ENCODE data around the gene ATP8B4.

Gene ATP8B4

DNA sequence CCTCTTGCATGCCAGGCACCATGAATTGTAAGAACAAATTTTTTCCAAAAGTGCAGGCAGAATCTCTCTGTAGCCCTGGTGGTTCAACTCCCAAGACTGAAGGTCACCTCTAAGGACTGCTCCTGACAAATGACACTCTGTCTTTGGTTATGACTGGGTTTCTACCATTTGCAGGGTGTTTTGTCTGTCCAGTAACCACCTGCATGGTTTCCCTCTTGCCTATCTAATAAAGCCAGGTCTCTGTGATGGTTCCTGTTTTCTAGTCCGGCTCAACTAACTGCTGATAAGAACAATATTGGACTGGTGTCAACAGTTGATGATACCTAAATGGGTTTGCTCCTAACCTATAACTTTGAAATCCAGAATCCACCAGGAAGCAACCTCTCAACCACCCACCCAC, 43.7 kb downstream of the ATP8B4 start:
- no peak overlapping the region for H3K4me3 ChIP-seq (ENCODE audit: low read length, poor library complexity, severe bottlenecking)
- no peaks in the 10 kb centered on the region for H3K36me3 ChIP-seq (ENCODE audit: insufficient read depth, low read length)
- no peak overlapping the region for H3K4me2 ChIP-seq (ENCODE audit: low read depth, low read length, poor library complexity, severe bottlenecking)
- H3K79me2 ChIP-seq (ENCODE audit: insufficient read depth, low read length): no peaks in the 10 kb centered on the region
- H3K9ac ChIP-seq (ENCODE audit: low read depth, low read length, poor library complexity, severe bottlenecking): no peak overlapping the region
- no peaks in the 10 kb centered on the region for H3K9me2 ChIP-seq (replicated peaks; ENCODE audit: low read depth, low read length)
- H3K9me3 ChIP-seq (ENCODE audit: insufficient read depth, low read depth, low read length): no peaks in the 10 kb centered on the region
- no peaks in the 10 kb centered on the region for H3K27me3 ChIP-seq (ENCODE audit: insufficient read depth, low read length, poor library complexity, severe bottlenecking)
- H2AFZ ChIP-seq (ENCODE audit: low read length): no peak overlapping the region
- H4K20me1 ChIP-seq (ENCODE audit: insufficient read depth, low read length, poor library complexity, severe bottlenecking): no peaks in the 10 kb centered on the region
- no peaks in the 10 kb centered on the region for H3K4me1 ChIP-seq (ENCODE audit: insufficient read depth, low read length, poor library complexity, severe bottlenecking)
- H3F3A ChIP-seq (ENCODE audit: low read depth): no peaks in the 10 kb centered on the region
- TF ChIP-seq, protein P1, sequence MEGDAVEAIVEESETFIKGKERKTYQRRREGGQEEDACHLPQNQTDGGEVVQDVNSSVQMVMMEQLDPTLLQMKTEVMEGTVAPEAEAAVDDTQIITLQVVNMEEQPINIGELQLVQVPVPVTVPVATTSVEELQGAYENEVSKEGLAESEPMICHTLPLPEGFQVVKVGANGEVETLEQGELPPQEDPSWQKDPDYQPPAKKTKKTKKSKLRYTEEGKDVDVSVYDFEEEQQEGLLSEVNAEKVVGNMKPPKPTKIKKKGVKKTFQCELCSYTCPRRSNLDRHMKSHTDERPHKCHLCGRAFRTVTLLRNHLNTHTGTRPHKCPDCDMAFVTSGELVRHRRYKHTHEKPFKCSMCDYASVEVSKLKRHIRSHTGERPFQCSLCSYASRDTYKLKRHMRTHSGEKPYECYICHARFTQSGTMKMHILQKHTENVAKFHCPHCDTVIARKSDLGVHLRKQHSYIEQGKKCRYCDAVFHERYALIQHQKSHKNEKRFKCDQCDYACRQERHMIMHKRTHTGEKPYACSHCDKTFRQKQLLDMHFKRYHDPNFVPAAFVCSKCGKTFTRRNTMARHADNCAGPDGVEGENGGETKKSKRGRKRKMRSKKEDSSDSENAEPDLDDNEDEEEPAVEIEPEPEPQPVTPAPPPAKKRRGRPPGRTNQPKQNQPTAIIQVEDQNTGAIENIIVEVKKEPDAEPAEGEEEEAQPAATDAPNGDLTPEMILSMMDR (conservative IDR thresholded peaks at IDR 0.05; ENCODE audit: low read length): no peak

DNA sequence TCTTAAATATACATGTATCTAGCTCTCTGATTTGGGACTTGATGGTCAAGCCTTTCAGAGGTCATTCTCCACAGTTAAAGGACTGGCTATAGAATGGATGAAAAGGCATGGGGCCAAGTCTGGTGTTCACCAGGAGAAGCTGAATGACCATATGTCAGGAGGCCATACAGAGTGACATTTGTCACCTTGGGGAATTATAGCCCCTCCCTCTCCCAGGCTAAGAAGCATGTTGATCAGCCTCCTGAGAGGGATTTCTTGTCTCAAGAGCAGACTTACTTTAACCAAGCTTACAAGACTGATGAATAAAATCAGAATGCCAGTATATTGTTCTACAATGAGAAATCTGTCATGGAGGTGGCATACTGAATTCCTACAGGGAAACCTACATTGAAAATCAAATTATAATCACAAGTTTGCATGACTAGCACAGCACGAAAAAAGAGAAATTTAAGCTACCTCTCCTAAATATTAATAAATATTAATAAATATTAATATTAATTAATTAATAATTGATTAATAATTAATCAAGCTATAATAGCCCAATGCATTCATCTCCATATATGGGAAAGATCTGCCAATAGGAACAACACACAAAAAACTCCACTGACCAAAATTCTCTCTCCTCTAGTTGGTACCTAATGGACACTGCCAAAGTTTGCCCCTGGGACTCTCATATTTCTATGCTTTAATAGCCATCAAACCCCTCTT, 47.3 kb downstream of the ATP8B4 start:
- Histone ChIP-seq H4K20me1 (ENCODE audit: insufficient read depth, low read length, poor library complexity, severe bottlenecking) (no peaks in the 10 kb centered on the region), H3K4me3 (ENCODE audit: low read length, poor library complexity, severe bottlenecking) (no peak overlapping the region), H2AFZ (ENCODE audit: low read length) (no peak overlapping the region), H3K79me2 (ENCODE audit: insufficient read depth, low read length) (no peaks in the 10 kb centered on the region), H3K9me3 (ENCODE audit: insufficient read depth, low read depth, low read length) (no peaks in the 10 kb centered on the region), H3F3A (ENCODE audit: low read depth) (no peaks in the 10 kb centered on the region), H3K9me2 (replicated peaks; ENCODE audit: low read depth, low read length) (no peaks in the 10 kb centered on the region), H3K27me3 (ENCODE audit: insufficient read depth, low read length, poor library complexity, severe bottlenecking) (no peaks in the 10 kb centered on the region), H3K9ac (ENCODE audit: low read depth, low read length, poor library complexity, severe bottlenecking) (no peak overlapping the region), H3K36me3 (ENCODE audit: insufficient read depth, low read length) (no peaks in the 10 kb centered on the region), H3K4me2 (ENCODE audit: low read depth, low read length, poor library complexity, severe bottlenecking) (no peak overlapping the region), H3K4me1 (ENCODE audit: insufficient read depth, low read length, poor library complexity, severe bottlenecking) (no peaks in the 10 kb centered on the region)
- TF ChIP-seq, protein P1 (conservative IDR thresholded peaks at IDR 0.05; ENCODE audit: low read length): no peak

DNA sequence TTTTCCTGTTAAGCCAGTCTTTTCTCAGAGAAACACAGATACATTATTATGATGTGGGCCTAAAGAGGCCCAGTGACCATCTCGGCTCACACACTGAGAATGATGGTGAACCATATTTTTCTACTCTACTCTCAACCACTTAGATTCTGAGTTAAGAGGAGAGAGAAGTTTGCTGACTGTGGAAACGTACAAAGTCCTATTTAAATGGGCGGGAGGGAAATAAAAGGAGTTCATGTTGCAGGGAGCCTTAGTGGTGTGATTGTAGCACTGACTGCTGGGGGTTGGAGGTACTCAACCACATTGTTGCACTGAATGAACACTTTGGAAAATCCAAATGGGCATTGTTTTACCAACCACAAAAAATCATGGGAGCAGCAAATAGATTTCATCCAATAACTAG, 51.0 kb downstream of the ATP8B4 start:
- Histone ChIP-seq H3K36me3 (ENCODE audit: insufficient read depth, low read length) (no peaks in the 10 kb centered on the region), H3K79me2 (ENCODE audit: insufficient read depth, low read length) (no peaks in the 10 kb centered on the region), H3K9me3 (ENCODE audit: insufficient read depth, low read depth, low read length) (no peaks in the 10 kb centered on the region), H3K27me3 (ENCODE audit: insufficient read depth, low read length, poor library complexity, severe bottlenecking) (no peaks in the 10 kb centered on the region), H3K4me3 (ENCODE audit: low read length, poor library complexity, severe bottlenecking) (no peak overlapping the region), H2AFZ (ENCODE audit: low read length) (no peak overlapping the region), H4K20me1 (ENCODE audit: insufficient read depth, low read length, poor library complexity, severe bottlenecking) (no peaks in the 10 kb centered on the region), H3K4me1 (ENCODE audit: insufficient read depth, low read length, poor library complexity, severe bottlenecking) (no peaks in the 10 kb centered on the region), H3K9me2 (replicated peaks; ENCODE audit: low read depth, low read length) (no peaks in the 10 kb centered on the region), H3K4me2 (ENCODE audit: low read depth, low read length, poor library complexity, severe bottlenecking) (no peak overlapping the region), H3K9ac (ENCODE audit: low read depth, low read length, poor library complexity, severe bottlenecking) (no peak overlapping the region), H3F3A (ENCODE audit: low read depth) (no peaks in the 10 kb centered on the region)
- TF ChIP-seq, protein P1 (conservative IDR thresholded peaks at IDR 0.05; ENCODE audit: low read length): no peak
- no peak for TF ChIP-seq EZH2phosphoT487 (IDR thresholded peaks at IDR 0.05; ENCODE audit: borderline replicate concordance)

All from Loucy (cell line).